T-helper 2 cell treated with Interferon-gamma antibody and Interleukin-4, amounts not matched to agents 5 μg/mL and 100 μg/mL, for 36 hours (primary cell): ENCODE measurements around the gene CPT1C.

ENCODE experiments used
- DNase-seq: peaks from one replicate; pipeline ENCODE4 v3.0.0; 2021; ENCODE audit warnings: low spot score
- H3K27ac Mint-ChIP-seq: one replicate; pipeline ENCODE4 v1.8.0; 2021; ENCODE audit warnings: mild to moderate bottlenecking, mixed read lengths
- H3K27me3 Mint-ChIP-seq: one replicate; pipeline ENCODE4 v1.8.0; 2021; ENCODE audit warnings: low read depth, mixed read lengths
- H3K36me3 Mint-ChIP-seq: one replicate; pipeline ENCODE4 v1.8.0; 2021; ENCODE audit warnings: low read depth, mixed read lengths
- H3K4me1 Mint-ChIP-seq: one replicate; pipeline ENCODE4 v1.8.0; 2021; ENCODE audit warnings: low read depth, mixed read lengths
- H3K4me3 Mint-ChIP-seq: one replicate; pipeline ENCODE4 v1.8.0; 2022; ENCODE audit warnings: mild to moderate bottlenecking, moderate library complexity, mixed read lengths
- H3K9me3 Mint-ChIP-seq: one replicate; pipeline ENCODE4 v1.8.0; 2021; ENCODE audit warnings: mixed read lengths

Gene CPT1C

DNA sequence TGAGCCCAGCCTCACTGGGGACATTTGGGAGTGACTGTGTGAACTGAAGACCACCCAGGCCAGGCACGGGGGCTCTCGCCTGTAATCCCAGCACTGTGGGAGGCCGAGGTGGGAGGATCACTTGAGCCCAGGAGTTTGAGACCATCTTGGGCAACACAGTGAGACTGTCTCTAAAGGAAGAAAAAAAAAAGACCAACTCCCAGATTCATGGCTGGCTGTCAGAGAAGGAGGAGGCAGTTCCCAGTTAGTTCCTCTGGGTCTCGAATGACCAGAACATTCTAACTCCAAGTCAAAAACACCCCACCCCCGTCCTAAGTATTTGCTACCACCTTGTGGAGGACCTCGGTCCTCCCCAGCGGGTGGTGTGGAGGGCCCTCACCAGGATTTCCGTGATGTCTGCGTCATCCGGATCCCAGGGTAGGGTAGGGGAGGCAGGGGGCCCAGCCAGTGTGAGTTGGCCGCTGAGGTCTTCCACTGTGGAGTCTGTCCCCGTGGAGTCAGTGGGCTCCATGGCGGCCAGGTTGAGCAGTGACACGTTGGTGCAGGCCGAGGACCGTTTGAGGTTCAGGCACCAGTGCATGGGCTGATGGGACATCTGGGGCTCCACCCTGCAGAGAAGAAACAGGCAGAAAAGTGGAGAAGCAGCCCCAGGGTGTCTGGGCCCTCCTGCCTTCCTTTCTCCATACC lies 70.9 kb downstream of the CPT1C start:
- H3K36me3 Mint-ChIP-seq, result peaks cover 1% of the 10 kb centered on the region
- H3K27me3 Mint-ChIP-seq, result peaks cover 4% of the 10 kb centered on the region
- no peaks in the 10 kb centered on the region for H3K9me3 Mint-ChIP-seq
- peak overlapping the region; percentile 38 for H3K4me3 Mint-ChIP-seq
- peak; percentile 7 for DNase-seq
- peak overlapping the region; percentile 68 for H3K27ac Mint-ChIP-seq
- H3K4me1 Mint-ChIP-seq, result peaks cover 7% of the 10 kb centered on the region

DNA sequence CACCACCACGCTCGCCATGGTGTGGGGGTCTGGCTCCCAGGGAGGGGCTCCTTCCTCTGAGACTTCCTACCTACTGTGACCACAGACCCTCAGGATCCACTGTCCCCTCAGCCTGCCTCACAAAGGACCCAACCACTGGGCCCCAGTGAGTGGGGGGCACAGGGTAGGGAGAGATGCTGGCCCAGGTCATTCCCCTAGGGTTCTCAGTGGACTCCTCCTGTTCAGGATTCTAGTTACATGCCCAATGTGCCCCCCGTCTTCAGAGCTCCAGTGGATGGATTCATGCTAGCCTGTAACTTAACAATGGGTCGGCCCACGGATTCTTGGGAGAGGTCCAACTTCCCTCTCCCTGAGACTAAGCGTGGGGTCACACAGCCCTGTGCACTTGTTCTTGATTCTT lies 72.3 kb downstream of the CPT1C start, which contains the start of gene TSKS:
Gene TSKS (minus strand): TSS at position 77 of the 400 bp plus-strand sequence. CDS start 59 bp downstream, at position 18.
- no peaks in the 10 kb centered on the region for H3K9me3 Mint-ChIP-seq
- peaks cover 18% of the 10 kb centered on the region for H3K4me1 Mint-ChIP-seq
- H3K36me3 Mint-ChIP-seq, result no peaks in the 10 kb centered on the region
- DNase-seq, result no peak
- H3K27ac Mint-ChIP-seq, result peak within 1 kb of the TSS; percentile 68
- peaks cover under 1% of the 10 kb centered on the region for H3K27me3 Mint-ChIP-seq
- H3K4me3 Mint-ChIP-seq, result peak within 1 kb of the TSS; percentile 38
